Heart right ventricle (tissue), 16 donors: ENCODE results near the gene GATM. TPM values are rescaled to one million over a fixed set of nuclear protein-coding genes. Genes with fewer than 3 reads are reported as not detected.
A peak's percentile ranks its signal among the peaks of the same experiment; 100 is the strongest.

Source experiments
- ATAC-seq, 8 donors: fragments of 200-7000 bp; cut with Tn5 transposase; one replicate each; pipeline ENCODE4 v1.9.1; 2020; ENCODE audit warnings: mild to moderate bottlenecking in 8 of 8, moderate library complexity in 8 of 8, moderate number of reproducible peaks in 1 of 8
- DNase-seq, 2 donors: peaks; one replicate each; pipeline ENCODE4 v3.0.0-alpha.2; 2020
- H3K27ac ChIP-seq, 10 donors: fragments of 200-600 bp; sonication (generic) in 2 of 10; one replicate each; pipeline versions ENCODE4 v1.5.0 to v1.8.0; 2020 to 2022; ENCODE audit warnings: mild to moderate bottlenecking in 3 of 10
- H3K27me3 ChIP-seq, 7 donors: fragments of 200-600 bp; one replicate each; pipeline ENCODE4 v1.8.0; 2021 to 2022; ENCODE audit warnings: mild to moderate bottlenecking in 2 of 7
- H3K36me3 ChIP-seq, 9 donors: fragments of 200-600 bp; sonication (generic) in 1 of 9; one replicate each; pipeline versions ENCODE4 v1.5.0 to v1.8.0; 2020 to 2022; ENCODE audit warnings: mild to moderate bottlenecking in 2 of 9
- H3K4me1 ChIP-seq, 9 donors: fragments of 200-600 bp; sonication (generic) in 1 of 9; one replicate each; pipeline versions ENCODE4 v1.5.0 to v1.8.0; 2020 to 2022; ENCODE audit warnings: mild to moderate bottlenecking in 4 of 9
- H3K4me3 ChIP-seq, 10 donors: fragments of 200-600 bp; sonication (generic) in 2 of 10; one replicate each; pipeline versions ENCODE4 v1.5.0 to v1.8.0; 2020 to 2022; ENCODE audit warnings: mild to moderate bottlenecking in 7 of 10, moderate library complexity in 2 of 10
- H3K9me3 ChIP-seq, 11 donors: fragments of 200-600 bp in 10 of 11; sonication (generic) in 2 of 11; one replicate each; pipeline versions ENCODE4 v1.5.0 to v1.8.0; 2013 to 2022; ENCODE audit warnings: mild to moderate bottlenecking in 2 of 11, control low read depth in 1 of 11, moderate library complexity in 1 of 11
- WGBS, 2 donors: extraction: QIAGEN DNeasy Blood & Tissue Kit; methylation state at CpG; one replicate each; pipeline ENCODE4 v1.1.7; 2013; ENCODE audit warnings: inconsistent platforms in 1 of 2; 5-methylcytosine and 5-hydroxymethylcytosine counted together
- intact Hi-C, 10 donors: fragments of 100-400 bp; cut with DNase I; formaldehyde crosslinking; loops; one replicate each; pipeline versions ENCODE4 v1.11.1 to v1.14.2; 2022
- polyA plus RNA-seq, 2 donors: library from polyadenylated mRNA; stranded (reverse); fragments of 200-250 nt; gene quantifications; one replicate each; pipeline ENCODE4 v1.2.3, GENCODE V29; 2013
- total RNA-seq, 10 donors: library from RNA; stranded (reverse); fragmentation: NEBNext Ultra II Directional in 3 of 10; extraction: Animal tissue kit (Norgen Biotek cat#: 25700) in 3 of 10; gene quantifications; one replicate each; pipeline versions ENCODE4 v1.2.1 to v1.2.4, GENCODE V29; 2021 to 2023
- TF ChIP-seq, protein P1 (sequence below), 9 donors: fragments of 200-600 bp; sonication (generic) in 2 of 9; IDR thresholded peaks; one replicate each; pipeline versions ENCODE4 v1.5.0 to v1.8.0; 2021 to 2022; ENCODE audit warnings: antibody characterized with exemption in 9 of 9, mild to moderate bottlenecking in 5 of 9, moderate library complexity in 1 of 9
- donor health status: Arrhythmogenic right ventricular cardiomyopathy.
- donor health status: ischemic (EF 13 %, LVEDD 7.1; RV severe dilation, severe dysfunction).
- donor health status: healthy with polysubstance abuse.
- donor health status: DM: no; HTN: yes; CAD: no.
- donor health status: DM: no; HTN: no; CAD: no.
- donor health status: ischemic (EF 25% LVEDD 6.9; RV normal size, moderate dysfunction).
- donor health status: ischemic (EF 25% LVEDD 5.7; RV mildly dilated, moderate dysfunction).
- donor health status: healthy.
- donor health status: DM: yes; HTN: yes; CAD: no.
- donor health status: Ischemic cardiomyopathy.
- donor health status: ischemic (EF 35%, LVEDD 5.7; RV mildly dilated, moderate dysfunction).
- donor health status: nonischemic (EF 11% LVEDD 7.7; RV severe dilation, severe dysfunction).
- donor health status: DM: yes; HTN: yes; CAD: no.
- donor health status: PGD.
- donor health status: ischemic (EF 29% LVEDD 5.4; RV normal size, mild dysfunction).
- donor health status: nonischemic (EF 23%, LVEDD 6.1; RV moderate dilation, normal function).

Gene GATM
- total and polyA plus RNA-seq, 12 donors, result 4.7 to 97.8 (median 27.4) TPM

- H3K36me3 ChIP-seq, result no peaks in the 10 kb centered on the region
- peaks cover 0 to 12% (median 0%) of the 10 kb centered on the region in 9 donors for H3K4me1 ChIP-seq
- no peak overlapping the region for H3K4me3 ChIP-seq
- intact Hi-C loops, result no loop called here
- ATAC-seq (no peak), DNase-seq (no peak)
- TF ChIP-seq, protein P1, sequence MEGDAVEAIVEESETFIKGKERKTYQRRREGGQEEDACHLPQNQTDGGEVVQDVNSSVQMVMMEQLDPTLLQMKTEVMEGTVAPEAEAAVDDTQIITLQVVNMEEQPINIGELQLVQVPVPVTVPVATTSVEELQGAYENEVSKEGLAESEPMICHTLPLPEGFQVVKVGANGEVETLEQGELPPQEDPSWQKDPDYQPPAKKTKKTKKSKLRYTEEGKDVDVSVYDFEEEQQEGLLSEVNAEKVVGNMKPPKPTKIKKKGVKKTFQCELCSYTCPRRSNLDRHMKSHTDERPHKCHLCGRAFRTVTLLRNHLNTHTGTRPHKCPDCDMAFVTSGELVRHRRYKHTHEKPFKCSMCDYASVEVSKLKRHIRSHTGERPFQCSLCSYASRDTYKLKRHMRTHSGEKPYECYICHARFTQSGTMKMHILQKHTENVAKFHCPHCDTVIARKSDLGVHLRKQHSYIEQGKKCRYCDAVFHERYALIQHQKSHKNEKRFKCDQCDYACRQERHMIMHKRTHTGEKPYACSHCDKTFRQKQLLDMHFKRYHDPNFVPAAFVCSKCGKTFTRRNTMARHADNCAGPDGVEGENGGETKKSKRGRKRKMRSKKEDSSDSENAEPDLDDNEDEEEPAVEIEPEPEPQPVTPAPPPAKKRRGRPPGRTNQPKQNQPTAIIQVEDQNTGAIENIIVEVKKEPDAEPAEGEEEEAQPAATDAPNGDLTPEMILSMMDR (IDR thresholded peaks at IDR 0.05), result no peak
- H3K9me3 ChIP-seq, result no peaks in the 10 kb centered on the region
- peaks cover 0 to 9% (median 4%) of the 10 kb centered on the region in 7 donors for H3K27me3 ChIP-seq
- H3K27ac ChIP-seq, result no peak overlapping the region
Measured at GRCh38 chr15:45347989-45348388, 30.4 kb downstream of the GATM start.

GRCh38 chr15:45347033-45347432 is 31.3 kb downstream of the GATM start:
- no peak overlapping the region for H3K4me3 ChIP-seq
- intact Hi-C loops, result no loop called here
- ATAC-seq, result no peak
- TF ChIP-seq, protein P1 (IDR thresholded peaks at IDR 0.05), result no peak
- no peaks in the 10 kb centered on the region for H3K36me3 ChIP-seq
- H3K9me3 ChIP-seq, result no peaks in the 10 kb centered on the region
- no peak for DNase-seq
- H3K27ac ChIP-seq, result no peak overlapping the region
- H3K4me1 ChIP-seq, result peaks cover 0 to 12% (median 0%) of the 10 kb centered on the region in 9 donors
- 82 to 84% methylated on average over 4 of the region's 4 CpGs for WGBS, 2 donors
- peaks cover 0 to 11% (median 4%) of the 10 kb centered on the region in 7 donors for H3K27me3 ChIP-seq

- peak in 5 of 8 donors; percentile 35 to 72 (median 59) for ATAC-seq
- TF ChIP-seq, protein P1 (IDR thresholded peaks at IDR 0.05), result no peak
- 35 to 41% methylated on average over 3 of the region's 3 CpGs for WGBS, 2 donors
- Histone ChIP-seq H3K27me3 (peaks cover 0 to 12% (median 5%) of the 10 kb centered on the region in 7 donors), H3K36me3 (no peaks in the 10 kb centered on the region), H3K9me3 (no peaks in the 10 kb centered on the region), H3K4me1 (peaks cover 0 to 12% (median 0%) of the 10 kb centered on the region in 9 donors), H3K27ac (no peak overlapping the region), H3K4me3 (no peak overlapping the region)
- intact Hi-C loops, result no loop called here
- DNase-seq, result no peak
Measured at GRCh38 chr15:45346381-45346780, 32.0 kb downstream of the GATM start.

DNA sequence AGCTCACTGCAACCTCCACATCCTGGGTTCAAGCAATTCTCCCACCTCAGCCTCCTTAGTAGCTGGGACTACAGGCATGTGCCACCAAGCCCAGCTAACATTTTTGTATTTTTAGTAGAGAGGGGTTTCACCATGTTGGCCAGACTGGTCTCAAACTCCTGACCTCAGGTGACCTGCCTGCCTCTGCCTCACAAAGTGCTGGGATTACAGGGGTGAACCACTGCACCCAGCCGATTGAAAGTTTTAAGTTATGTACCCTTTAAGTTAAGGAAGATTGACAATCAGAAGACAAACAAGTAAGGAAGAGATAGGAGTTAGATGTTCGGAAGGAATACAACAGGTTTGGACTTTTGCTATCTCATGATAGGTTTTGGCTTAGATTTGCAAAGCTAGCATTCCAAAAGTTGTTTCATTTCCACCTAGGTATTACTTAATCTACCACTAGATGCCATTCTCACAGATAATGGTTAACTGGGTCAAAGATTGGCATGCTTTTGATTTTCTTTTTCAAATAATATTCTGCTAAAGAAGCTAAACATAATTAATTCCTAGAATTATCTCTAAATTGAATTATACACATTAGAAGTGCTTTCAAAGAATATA is 35.0 kb downstream of the GATM start:
- TF ChIP-seq, protein P1 (IDR thresholded peaks at IDR 0.05), result no peak
- H3K27me3 ChIP-seq, result peaks cover 0 to 8% (median 0%) of the 10 kb centered on the region in 7 donors
- WGBS, 2 donors, result 76 to 80% methylated on average over 2 of the region's 2 CpGs
- intact Hi-C loops, result no loop called here
- no peak overlapping the region for H3K27ac ChIP-seq
- no peaks in the 10 kb centered on the region for H3K36me3 ChIP-seq
- H3K9me3 ChIP-seq, result no peaks in the 10 kb centered on the region
- peaks cover 0 to 12% (median 0%) of the 10 kb centered on the region in 9 donors for H3K4me1 ChIP-seq
- H3K4me3 ChIP-seq, result no peak overlapping the region
- no peak for ATAC-seq
- no peak for DNase-seq
